ENCODE measurements around the gene TMEM203. TPM values are rescaled to one million over a fixed set of nuclear protein-coding genes. Genes with fewer than 3 reads are reported as not detected.

The TMEM203 gene
- total and polyA plus RNA-seq, 2 of the 13 experiments (the other 11 are each of a cell fraction or from before 2014, with no cell fraction given) = 23.4 to 36.7 TPM

- TF ChIP-seq FOXP4 (CRISPR knock-in tag; IDR thresholded peaks at IDR 0.05) = peak; percentile 53; the same call in 1 of the 2 replicates
- 0 out of 2 replicates have a peak, but pooled peaks have one; percentile 94 for TF ChIP-seq SMAD1 (CRISPR knock-in tag; IDR thresholded peaks at IDR 0.05; ENCODE audit: borderline replicate concordance, low read depth)
- TF ChIP-seq GATA4 (IDR thresholded peaks at IDR 0.05; ENCODE audit: borderline replicate concordance, low read depth) = peak; percentile 25; the same call in 1 of the 2 replicates
- no peak for TF ChIP-seq TCF12 (IDR thresholded peaks at IDR 0.05)
- peak; percentile 8; the same call in 1 of the 2 replicates for TF ChIP-seq TCF12 (CRISPR knock-in tag; IDR thresholded peaks at IDR 0.05)
- TF ChIP-seq AGO2 (optimal IDR thresholded peaks at IDR 0.05; ENCODE audit: low read depth, low read length) = peak; percentile 74
- peak; percentile 82; the same call in 1 of the 2 replicates for TF ChIP-seq ZFP82 (CRISPR knock-in tag; IDR thresholded peaks at IDR 0.05; ENCODE audit: borderline replicate concordance)
- peak; percentile 94 for TF ChIP-seq KMT2B (CRISPR knock-in tag; IDR thresholded peaks at IDR 0.05)
- TF ChIP-seq ZNF83 (CRISPR knock-in tag; IDR thresholded peaks at IDR 0.05; ENCODE audit: borderline replicate concordance) = peak; percentile 63; the same call in 1 of the 2 replicates
- peak; percentile 76 for TF ChIP-seq ZNF143 (CRISPR knock-in tag; IDR thresholded peaks at IDR 0.05)
- TF ChIP-seq ZNF329 (CRISPR knock-in tag; IDR thresholded peaks at IDR 0.05; ENCODE audit: low read depth) = peak; percentile 86
- TF ChIP-seq ZNF484 (CRISPR knock-in tag; IDR thresholded peaks at IDR 0.05; ENCODE audit: borderline replicate concordance, low read depth) = no peak
- TF ChIP-seq MTF2 (CRISPR knock-in tag; IDR thresholded peaks at IDR 0.05; ENCODE audit: borderline replicate concordance) = peak; percentile 82; the same call in 1 of the 2 replicates
- TF ChIP-seq NKX3-1 (CRISPR knock-in tag; IDR thresholded peaks at IDR 0.05) = peak; percentile 54; the same call in 1 of the 2 replicates
- TF ChIP-seq ZNF468 (CRISPR knock-in tag; IDR thresholded peaks at IDR 0.05) = no peak
- no peak for TF ChIP-seq AHR (CRISPR knock-in tag; IDR thresholded peaks at IDR 0.05)
- TF ChIP-seq ZNF883 (CRISPR knock-in tag; IDR thresholded peaks at IDR 0.05; ENCODE audit: not compliant biosample characterization) = no peak
- TF ChIP-seq MED1 (CRISPR knock-in tag; IDR thresholded peaks at IDR 0.05) = peak; percentile 80
- 0 out of 2 replicates have a peak, but pooled peaks have one; percentile 18 for TF ChIP-seq KDM4B (CRISPR knock-in tag; IDR thresholded peaks at IDR 0.05)
- TF ChIP-seq TOE1 (CRISPR knock-in tag; IDR thresholded peaks at IDR 0.05) = no peak
- no peak for TF ChIP-seq ZNF629 (CRISPR knock-in tag; conservative IDR thresholded peaks at IDR 0.05)
- peak; percentile 100 for TF ChIP-seq HDAC1 (CRISPR knock-in tag; IDR thresholded peaks at IDR 0.05)
- peak; percentile 76 for TF ChIP-seq DMAP1 (CRISPR knock-in tag; IDR thresholded peaks at IDR 0.05)
- TF ChIP-seq DMTF1 (CRISPR knock-in tag; IDR thresholded peaks at IDR 0.05) = no peak
- no peak; the same call in 1 of the 2 replicates for TF ChIP-seq TIGD3 (CRISPR knock-in tag; IDR thresholded peaks at IDR 0.05; ENCODE audit: borderline replicate concordance)
Observed at GRCh38 chr9:137188490-137189296, 16.8 kb downstream of the TMEM203 start, which contains the start of the genes ANAPC2 and SSNA1 (continued).
